Fibroblast of skin of left biceps (primary cell): ENCODE measurements around the gene WDR41.
"Not testable (repeated sequence)": the region's sequence is repeated elsewhere in the genome, so short reads cannot be mapped to it uniquely, and the experiment has no call there.

Source experiments
- DNase-seq, 2 experiments: peaks; one replicate each; pipeline ENCODE4 v3.0.0-alpha.2; 2013; ENCODE audit warnings: low read depth in 2 of 2

Gene WDR41

GRCh38 chr5:77491783-77492652, at the start of gene WDR41:
TSS of gene WDR41 (minus strand) at chr5:77492316. CDS start at chr5:77492220, 96 bp downstream.
- DNase-seq: peak; percentile 96

- DNase-seq: no peak
Measured at GRCh38 chr5:77531297-77531696, 39.2 kb upstream of the WDR41 start.

DNA sequence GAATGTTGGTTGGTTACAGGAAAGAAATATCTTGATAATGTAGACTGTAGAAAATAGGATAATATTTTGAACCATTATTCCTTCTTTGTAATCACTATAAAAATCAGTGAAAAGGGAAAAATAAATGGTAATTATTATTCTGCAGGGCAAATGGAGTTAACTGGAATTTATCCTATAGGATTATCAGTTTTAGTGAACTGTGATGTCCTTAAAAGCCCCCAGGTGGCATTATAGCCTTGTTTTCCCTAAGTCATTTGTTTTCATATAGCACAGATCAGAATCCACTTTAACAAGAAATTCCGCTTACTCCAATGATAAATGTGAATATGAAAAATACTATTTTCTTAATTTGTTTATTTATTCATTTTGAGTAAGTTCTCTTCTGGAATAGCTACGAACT, 26.2 kb upstream of the WDR41 start:
- DNase-seq: no peak

GRCh38 chr5:77514457-77514856, 22.3 kb upstream of the WDR41 start:
- DNase-seq: no peak

- DNase-seq: no peak
Measured at GRCh38 chr5:77513321-77513720, 21.2 kb upstream of the WDR41 start.

- not testable (repeated sequence) for DNase-seq
Measured at GRCh38 chr5:77501132-77501531, 9.0 kb upstream of the WDR41 start.

DNA sequence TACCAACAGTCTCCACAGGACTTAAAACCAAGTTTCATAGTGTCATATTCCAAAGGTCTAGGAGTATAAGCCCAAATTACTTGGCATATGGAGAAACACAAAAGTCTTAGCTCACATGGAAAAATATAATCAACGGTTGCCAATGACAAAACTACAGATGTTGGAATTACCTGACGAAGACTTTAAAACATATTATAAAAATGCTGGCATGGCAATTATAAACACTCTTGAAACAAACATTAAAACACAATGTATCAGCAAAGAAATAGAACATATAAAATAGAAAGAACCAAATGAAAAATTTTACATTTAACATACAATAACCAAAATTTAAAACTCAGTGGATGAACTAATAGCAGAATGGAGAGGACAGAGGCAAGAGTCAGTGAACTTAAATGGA, 7.9 kb upstream of the WDR41 start:
- DNase-seq: no peak

DNA sequence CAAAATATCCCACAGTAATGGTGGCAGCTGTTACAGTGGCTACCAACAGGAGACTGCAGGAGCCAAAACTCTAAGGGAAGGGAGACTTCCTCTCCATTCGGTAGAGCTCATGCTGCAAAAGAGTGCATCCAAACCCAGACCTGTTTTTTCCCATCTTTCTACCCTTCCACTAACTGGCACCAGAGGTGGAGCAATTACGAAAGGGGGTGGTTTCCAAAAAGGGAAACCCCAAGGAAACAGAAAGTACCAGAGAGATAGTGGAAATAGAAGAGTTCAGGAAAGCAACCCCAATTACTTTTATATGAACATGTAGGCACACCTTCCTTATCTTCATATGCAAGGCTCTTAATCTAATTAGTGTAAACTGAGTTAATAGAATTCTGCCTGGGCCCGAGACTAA, 7.3 kb upstream of the WDR41 start:
- DNase-seq: no peak

DNA sequence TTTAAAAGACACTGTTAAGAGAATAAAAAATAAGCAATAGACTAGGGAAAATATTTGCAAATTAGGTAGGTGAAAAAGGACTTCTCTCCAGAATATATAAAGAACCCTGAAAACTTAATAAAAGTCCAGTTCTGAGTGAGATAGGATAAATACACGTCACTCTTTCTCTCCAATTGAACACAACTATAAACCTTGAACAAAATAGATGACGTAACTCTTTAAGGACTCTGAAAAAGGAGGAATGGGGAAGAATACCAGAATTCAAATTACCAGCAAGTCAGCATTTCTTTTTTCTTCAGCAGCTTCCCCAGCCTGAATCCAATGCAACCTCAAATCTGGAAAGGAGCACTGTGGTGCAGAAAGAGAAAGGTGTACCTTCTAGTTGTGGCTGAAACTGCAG, 6.8 kb upstream of the WDR41 start:
- no peak for DNase-seq

DNA sequence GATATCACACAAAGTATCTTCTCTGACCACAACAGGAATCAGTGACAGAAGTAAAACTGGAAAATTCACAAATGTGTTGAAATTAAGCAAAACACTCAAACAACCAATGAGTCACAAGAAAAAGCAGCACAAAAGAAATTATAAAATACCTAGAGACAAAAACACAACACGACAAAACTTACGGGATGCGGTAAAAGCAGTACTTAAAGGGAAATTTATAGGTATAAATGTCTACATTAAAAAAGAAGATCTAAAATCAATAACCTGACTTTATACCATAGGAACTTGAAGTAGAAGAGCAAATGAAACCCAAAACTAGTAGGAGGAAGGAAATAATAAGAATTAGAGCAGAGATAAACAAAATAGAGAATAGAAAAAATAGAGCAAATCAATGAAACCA, 2.8 kb upstream of the WDR41 start:
- DNase-seq: no peak

GRCh38 chr5:77492653-77493000, 511 bp upstream of the WDR41 start:
- no peak for DNase-seq

DNA sequence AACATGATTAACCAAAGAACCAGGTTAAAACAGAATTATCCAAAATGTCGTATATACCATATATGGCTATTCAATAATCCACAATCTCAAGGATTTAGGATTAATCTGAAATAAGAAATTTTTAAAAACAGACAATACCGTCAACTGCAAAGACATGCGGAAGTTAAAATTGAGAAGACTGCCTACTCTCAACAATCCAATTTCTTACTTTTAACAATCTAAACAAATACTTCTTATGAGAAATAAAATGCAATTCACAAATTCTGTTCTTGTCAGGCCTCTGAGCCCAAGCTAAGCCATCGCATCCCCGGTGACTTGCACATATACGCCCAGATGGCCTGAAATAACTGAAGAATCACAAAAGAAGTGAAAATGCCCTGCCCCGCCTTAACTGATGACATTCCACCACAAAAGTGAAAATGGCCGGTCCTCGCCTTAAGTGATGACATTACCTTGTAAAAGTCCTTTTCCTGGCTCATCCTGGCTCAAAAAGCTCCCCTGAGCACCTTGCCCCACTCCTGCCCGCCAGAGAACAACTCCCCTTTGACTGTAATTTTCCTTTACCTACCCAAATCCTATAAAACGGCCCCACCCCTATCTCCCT, 1.3 kb downstream of the WDR41 start:
- not testable (repeated sequence) for DNase-seq

DNA sequence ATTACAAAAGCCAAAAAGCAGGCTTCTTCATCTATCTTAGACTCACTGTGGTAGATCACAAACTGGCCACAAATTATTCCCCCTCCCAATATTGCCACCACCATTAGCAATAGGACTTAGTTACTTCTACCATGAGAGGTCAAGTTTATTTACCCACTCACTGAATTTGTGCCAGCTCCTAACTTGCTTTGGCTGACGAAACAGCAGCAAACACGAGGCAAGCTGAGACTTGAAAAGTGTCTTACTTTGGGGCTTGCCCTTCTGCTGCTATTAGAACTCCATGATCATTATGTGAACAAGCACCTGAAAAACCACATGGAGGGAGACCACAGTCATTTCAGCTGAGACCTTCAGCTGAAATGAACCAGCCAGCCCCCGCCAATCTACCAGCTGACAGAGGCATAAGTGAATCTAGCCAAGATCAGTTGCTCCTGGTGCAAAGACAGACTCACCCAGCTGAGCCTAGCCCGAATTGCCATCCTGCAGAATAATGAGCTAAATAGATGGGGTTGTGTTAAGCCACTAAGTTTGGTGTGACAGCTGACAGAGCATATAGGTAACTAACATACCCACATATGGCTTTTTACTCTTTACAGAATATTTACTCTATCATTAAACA, 5.7 kb downstream of the WDR41 start:
- DNase-seq: no peak

GRCh38 chr5:77483682-77484081, 8.4 kb downstream of the WDR41 start:
- no peak for DNase-seq

- not testable (repeated sequence) for DNase-seq
Measured at GRCh38 chr5:77475041-77475440, 17.1 kb downstream of the WDR41 start.

GRCh38 chr5:77468875-77469274, 23.2 kb downstream of the WDR41 start:
- DNase-seq: not testable (repeated sequence)

GRCh38 chr5:77463905-77464304, 28.2 kb downstream of the WDR41 start:
- no peak for DNase-seq

- DNase-seq: no peak
Measured at GRCh38 chr5:77461287-77461686, 30.8 kb downstream of the WDR41 start.

- DNase-seq: no peak
Measured at GRCh38 chr5:77454123-77454522, 38.0 kb downstream of the WDR41 start.

GRCh38 chr5:77452351-77452750, 39.8 kb downstream of the WDR41 start:
- no peak for DNase-seq

DNA sequence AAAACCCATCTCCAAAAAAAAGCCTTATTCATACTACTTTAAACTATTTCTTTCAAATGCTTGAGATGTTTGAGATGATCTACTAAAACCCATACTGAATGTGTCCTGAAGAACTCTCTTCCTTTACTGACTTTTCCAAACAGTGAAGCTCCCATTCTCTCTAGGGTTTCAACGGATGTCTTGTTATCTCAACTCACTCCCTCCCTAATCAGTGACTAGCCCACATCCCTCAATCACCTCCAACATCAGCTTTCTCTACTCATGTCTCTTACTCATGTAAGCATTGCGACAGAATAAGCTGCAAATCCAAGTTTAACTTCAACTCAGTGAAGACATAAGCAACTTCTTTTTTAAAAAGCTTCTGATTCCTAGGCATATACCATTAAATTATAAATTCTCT, 42.1 kb downstream of the WDR41 start:
- DNase-seq: no peak

GRCh38 chr5:77449277-77449676, 42.8 kb downstream of the WDR41 start:
- no peak for DNase-seq

DNA sequence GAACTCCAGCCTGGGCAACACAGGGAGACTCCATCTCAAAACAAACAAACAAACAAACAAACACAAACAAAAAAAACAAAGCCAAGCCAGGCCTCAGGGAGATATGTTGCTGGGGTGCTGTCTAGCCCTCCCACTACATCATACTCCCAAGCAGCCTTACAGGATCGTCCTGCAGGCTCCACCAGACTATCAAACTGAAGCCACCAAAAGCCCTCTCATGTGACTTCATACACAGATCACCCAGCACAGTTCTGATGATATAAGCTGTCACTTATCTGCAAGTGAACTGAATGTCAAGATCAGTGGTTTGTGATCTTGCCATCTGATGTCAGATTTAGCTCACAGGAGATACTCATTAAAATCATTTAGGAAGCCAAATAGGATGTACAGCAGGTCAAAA, 43.3 kb downstream of the WDR41 start:
- DNase-seq: no peak
